ENCODE data around the gene ZC3H12D.

GRCh38 chr6:149433405-149433804 is 51.4 kb downstream of the ZC3H12D start:
- no peak for TF ChIP-seq REST (IDR thresholded peaks at IDR 0.05; ENCODE audit: unreplicated experiment)
- TF ChIP-seq CTCF (conservative IDR thresholded peaks at IDR 0.05; ENCODE audit: low read depth in 2 of 2) = no peak
- TF ChIP-seq STAT1 (IDR thresholded peaks at IDR 0.05; ENCODE audit: unreplicated experiment) = no peak
- TF ChIP-seq EZH2 (IDR thresholded peaks at IDR 0.05; ENCODE audit: low read depth, unreplicated experiment) = no peak
- TF ChIP-seq POLR2AphosphoS5 (IDR thresholded peaks at IDR 0.05; ENCODE audit: low read depth) = no peak
- no peak for TF ChIP-seq CREB1 (CRISPR knock-in tag; IDR thresholded peaks at IDR 0.05; ENCODE audit: low read depth)
- TF ChIP-seq, protein P1, sequence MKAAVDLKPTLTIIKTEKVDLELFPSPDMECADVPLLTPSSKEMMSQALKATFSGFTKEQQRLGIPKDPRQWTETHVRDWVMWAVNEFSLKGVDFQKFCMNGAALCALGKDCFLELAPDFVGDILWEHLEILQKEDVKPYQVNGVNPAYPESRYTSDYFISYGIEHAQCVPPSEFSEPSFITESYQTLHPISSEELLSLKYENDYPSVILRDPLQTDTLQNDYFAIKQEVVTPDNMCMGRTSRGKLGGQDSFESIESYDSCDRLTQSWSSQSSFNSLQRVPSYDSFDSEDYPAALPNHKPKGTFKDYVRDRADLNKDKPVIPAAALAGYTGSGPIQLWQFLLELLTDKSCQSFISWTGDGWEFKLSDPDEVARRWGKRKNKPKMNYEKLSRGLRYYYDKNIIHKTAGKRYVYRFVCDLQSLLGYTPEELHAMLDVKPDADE (IDR thresholded peaks at IDR 0.05) = no peak
- TF ChIP-seq NANOG (IDR thresholded peaks at IDR 0.05; ENCODE audit: borderline replicate concordance) = no peak
- TF ChIP-seq JUNB (IDR thresholded peaks at IDR 0.05; ENCODE audit: unreplicated experiment) = no peak
- TF ChIP-seq EZH2phosphoT487 (IDR thresholded peaks at IDR 0.05; ENCODE audit: unreplicated experiment) = no peak
- TF ChIP-seq ZNF331 (CRISPR knock-in tag; IDR thresholded peaks at IDR 0.05; ENCODE audit: low read depth) = no peak
